Vagina (tissue), 2 donors: ENCODE measurements around the gene IL32.

Experiments
- CTCF ChIP-seq, 3 experiments: fragments of 450-650 bp in 2 of 3; fragments of 200-600 bp in 1 of 3; sonication (generic) in 1 of 3; IDR thresholded peaks; one replicate each; pipeline ENCODE4 v1.5.1; 2017 to 2019; ENCODE audit warnings: antibody characterized with exemption in 3 of 3, mild to moderate bottlenecking in 2 of 3, moderate library complexity in 2 of 3
- POLR2A ChIP-seq, 2 donors: fragments of 450-650 bp; IDR thresholded peaks; one replicate each; pipeline ENCODE4 v1.6.1; 2017; ENCODE audit warnings: antibody characterized with exemption in 2 of 2, mild to moderate bottlenecking in 2 of 2, moderate library complexity in 2 of 2
- POLR2AphosphoS5 ChIP-seq, 2 donors: sonication (generic); formaldehyde crosslinking; IDR thresholded peaks; one replicate each; pipeline ENCODE4 v1.9.0; 2017; ENCODE audit warnings: antibody characterized with exemption in 2 of 2, mild to moderate bottlenecking in 2 of 2, low read depth in 1 of 2; ENCODE audit not compliant: insufficient read depth in 1 of 2

DNA sequence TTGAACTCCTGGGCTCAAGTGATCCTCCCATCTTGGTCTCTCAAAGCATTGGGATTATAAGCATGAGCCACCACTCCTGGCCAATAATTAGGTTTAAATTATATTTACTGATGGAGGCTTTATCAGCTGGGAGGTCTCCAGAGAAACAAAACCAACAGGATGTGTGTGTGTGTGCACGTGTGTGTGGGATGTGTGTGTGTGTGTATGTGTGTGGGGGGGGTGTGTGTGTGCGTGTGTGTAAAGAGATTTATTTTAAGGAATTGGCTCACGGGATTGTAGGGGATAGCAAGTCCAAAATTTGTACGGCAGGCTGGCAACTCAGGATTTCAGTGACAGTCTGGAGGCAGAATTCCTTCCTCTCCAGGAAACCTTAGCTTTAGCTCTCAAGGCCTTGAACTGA, 14.4 kb upstream of the IL32 start:
- TF ChIP-seq CTCF (IDR thresholded peaks at IDR 0.05) (no peak), POLR2A (IDR thresholded peaks at IDR 0.05) (no peak), POLR2AphosphoS5 (IDR thresholded peaks at IDR 0.05; ENCODE audit: insufficient read depth in 1 of 2, low read depth in 1 of 2) (no peak)
